Astrocyte of the spinal cord (primary cell): ENCODE results near the gene CCT8L2.
"Not testable (repeated sequence)": the region's sequence is repeated elsewhere in the genome, so short reads cannot be mapped to it uniquely, and the experiment has no call there.

Source experiments
- DNase-seq: peaks from one replicate; pipeline ENCODE4 v3.0.0; 2011; ENCODE audit warnings: low read depth, low spot score
- H3K4me3 ChIP-seq: 2 replicates; pipeline ENCODE4 v1.5.1; 2011; ENCODE audit warnings: low read depth, mild to moderate bottlenecking, low read length, moderate library complexity
- CTCF ChIP-seq: IDR thresholded peaks from 2 replicates; pipeline ENCODE4 v1.5.1; 2012; ENCODE audit warnings: low read depth, mild to moderate bottlenecking, low read length, inconsistent platforms
- in situ Hi-C: cut with HindIII; loops from 2 replicates; pipeline ENCODE4 v1.10.0; 2017; ENCODE audit warnings: low sequenced_read_pairs

Gene CCT8L2

GRCh38 chr22:16586991-16587390 lies 5.6 kb downstream of the CCT8L2 start:
- no peak overlapping the region for H3K4me3 ChIP-seq
- in situ Hi-C loops: no loop called here
- DNase-seq: no peak
- TF ChIP-seq CTCF: no peak

- in situ Hi-C loops: no loop called here
- no peak for TF ChIP-seq CTCF
- no peak overlapping the region for H3K4me3 ChIP-seq
- no peak for DNase-seq
These were observed 6.4 kb downstream of the CCT8L2 start for GRCh38 chr22:16586170-16586569.

- in situ Hi-C loops, DNase-seq, H3K4me3 ChIP-seq: not testable (repeated sequence)
These were observed 11.7 kb downstream of the CCT8L2 start for GRCh38 chr22:16580872-16581271.

- in situ Hi-C loops, H3K4me3 ChIP-seq, DNase-seq: not testable (repeated sequence)
These were observed 23.3 kb downstream of the CCT8L2 start for GRCh38 chr22:16569240-16569834.

- no peak for TF ChIP-seq CTCF
- DNase-seq: no peak
- in situ Hi-C loops: no loop called here
- H3K4me3 ChIP-seq: no peak overlapping the region
These were observed 24.2 kb downstream of the CCT8L2 start for GRCh38 chr22:16568425-16568758.

- in situ Hi-C loops, DNase-seq, H3K4me3 ChIP-seq: not testable (repeated sequence)
These were observed 24.8 kb downstream of the CCT8L2 start for GRCh38 chr22:16567617-16568424.

GRCh38 chr22:16566421-16567151 lies 26.0 kb downstream of the CCT8L2 start:
- in situ Hi-C loops, DNase-seq: not testable (repeated sequence)

GRCh38 chr22:16565585-16566420 lies 26.8 kb downstream of the CCT8L2 start:
- DNase-seq, in situ Hi-C loops, H3K4me3 ChIP-seq: not testable (repeated sequence)

More at GRCh38 chr22:16566421-16567151, 26.0 kb downstream of the CCT8L2 start:
- H3K4me3 ChIP-seq: not testable (repeated sequence)

GRCh38 chr22:16564837-16565584 lies 27.6 kb downstream of the CCT8L2 start:
- DNase-seq, in situ Hi-C loops, H3K4me3 ChIP-seq: not testable (repeated sequence)
